Jurkat, Clone E6-1 (cell line): ENCODE data around the gene YY1AP1. TPM values are rescaled to one million over a fixed set of nuclear protein-coding genes. Genes with fewer than 3 reads are reported as not detected.
"Not testable (repeated sequence)": the region's sequence is repeated elsewhere in the genome, so short reads cannot be mapped to it uniquely, and the experiment has no call there.

Experiments
- DNase-seq: peaks from one replicate; pipeline ENCODE4 v3.0.0-alpha.2; 2011; ENCODE audit warnings: low read depth, low spot score
- H3K4me3 ChIP-seq: 2 replicates; pipeline ENCODE4 v1.5.1; 2011; ENCODE audit warnings: mild to moderate bottlenecking, low read length, control low read depth, moderate library complexity
- polyA plus RNA-seq: library from polyadenylated mRNA; unstranded; fragments of >200 nt; gene quantifications from one replicate; pipeline ENCODE4 v1.2.1, GENCODE V29; 2012; ENCODE audit warnings: missing spikeins; ENCODE audit not compliant: insufficient read length, insufficient read depth

Gene YY1AP1, protein sequence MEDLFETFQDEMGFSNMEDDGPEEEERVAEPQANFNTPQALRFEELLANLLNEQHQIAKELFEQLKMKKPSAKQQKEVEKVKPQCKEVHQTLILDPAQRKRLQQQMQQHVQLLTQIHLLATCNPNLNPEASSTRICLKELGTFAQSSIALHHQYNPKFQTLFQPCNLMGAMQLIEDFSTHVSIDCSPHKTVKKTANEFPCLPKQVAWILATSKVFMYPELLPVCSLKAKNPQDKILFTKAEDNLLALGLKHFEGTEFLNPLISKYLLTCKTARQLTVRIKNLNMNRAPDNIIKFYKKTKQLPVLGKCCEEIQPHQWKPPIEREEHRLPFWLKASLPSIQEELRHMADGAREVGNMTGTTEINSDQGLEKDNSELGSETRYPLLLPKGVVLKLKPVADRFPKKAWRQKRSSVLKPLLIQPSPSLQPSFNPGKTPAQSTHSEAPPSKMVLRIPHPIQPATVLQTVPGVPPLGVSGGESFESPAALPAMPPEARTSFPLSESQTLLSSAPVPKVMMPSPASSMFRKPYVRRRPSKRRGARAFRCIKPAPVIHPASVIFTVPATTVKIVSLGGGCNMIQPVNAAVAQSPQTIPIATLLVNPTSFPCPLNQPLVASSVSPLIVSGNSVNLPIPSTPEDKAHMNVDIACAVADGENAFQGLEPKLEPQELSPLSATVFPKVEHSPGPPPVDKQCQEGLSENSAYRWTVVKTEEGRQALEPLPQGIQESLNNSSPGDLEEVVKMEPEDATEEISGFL
- 48.2 TPM for polyA plus RNA-seq

DNA sequence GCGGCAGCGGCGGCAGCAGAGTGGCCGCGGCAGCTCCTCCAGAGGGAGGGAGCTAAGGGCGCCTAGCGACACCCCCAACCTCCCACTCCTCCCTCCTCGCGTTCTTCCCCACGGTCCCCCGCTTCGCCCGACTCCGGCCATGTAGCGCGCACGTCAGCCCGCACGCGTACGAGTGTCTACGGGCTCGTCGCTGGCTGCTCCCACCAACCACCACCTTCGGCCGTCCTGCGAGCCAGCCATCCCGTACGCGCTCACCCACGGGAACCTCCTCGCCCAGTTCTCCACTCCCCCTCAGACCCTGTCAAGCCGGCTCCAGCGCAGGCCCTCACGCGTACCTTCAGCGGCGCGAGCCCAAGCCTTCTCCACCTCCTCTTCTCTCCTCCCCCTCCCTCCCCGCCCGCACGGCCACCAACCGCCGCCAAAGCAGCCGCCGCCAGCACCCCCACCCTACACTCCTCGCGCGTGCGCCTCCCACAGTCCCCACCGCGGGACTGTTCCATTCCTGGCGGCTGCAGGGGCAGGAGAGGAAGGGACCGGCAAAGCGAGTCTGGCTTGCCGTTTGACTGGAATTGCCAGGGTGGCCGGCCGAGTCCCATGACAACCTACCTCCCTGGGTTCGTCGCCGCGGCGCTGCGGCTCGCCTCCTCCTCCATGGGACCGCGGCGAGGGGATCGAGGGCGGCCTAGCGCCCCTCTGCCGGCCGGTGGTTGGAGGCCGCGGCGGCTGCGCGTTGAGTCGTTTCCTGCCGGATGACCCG lies at the start of gene YY1AP1:
YY1AP1 (minus strand) TSS at position 451 of the 757 bp plus-strand sequence. CDS start 8,338 bp downstream, outside the sequence.
- peak within 1 kb of the TSS; percentile 92 for H3K4me3 ChIP-seq
- peak; percentile 85 for DNase-seq

DNA sequence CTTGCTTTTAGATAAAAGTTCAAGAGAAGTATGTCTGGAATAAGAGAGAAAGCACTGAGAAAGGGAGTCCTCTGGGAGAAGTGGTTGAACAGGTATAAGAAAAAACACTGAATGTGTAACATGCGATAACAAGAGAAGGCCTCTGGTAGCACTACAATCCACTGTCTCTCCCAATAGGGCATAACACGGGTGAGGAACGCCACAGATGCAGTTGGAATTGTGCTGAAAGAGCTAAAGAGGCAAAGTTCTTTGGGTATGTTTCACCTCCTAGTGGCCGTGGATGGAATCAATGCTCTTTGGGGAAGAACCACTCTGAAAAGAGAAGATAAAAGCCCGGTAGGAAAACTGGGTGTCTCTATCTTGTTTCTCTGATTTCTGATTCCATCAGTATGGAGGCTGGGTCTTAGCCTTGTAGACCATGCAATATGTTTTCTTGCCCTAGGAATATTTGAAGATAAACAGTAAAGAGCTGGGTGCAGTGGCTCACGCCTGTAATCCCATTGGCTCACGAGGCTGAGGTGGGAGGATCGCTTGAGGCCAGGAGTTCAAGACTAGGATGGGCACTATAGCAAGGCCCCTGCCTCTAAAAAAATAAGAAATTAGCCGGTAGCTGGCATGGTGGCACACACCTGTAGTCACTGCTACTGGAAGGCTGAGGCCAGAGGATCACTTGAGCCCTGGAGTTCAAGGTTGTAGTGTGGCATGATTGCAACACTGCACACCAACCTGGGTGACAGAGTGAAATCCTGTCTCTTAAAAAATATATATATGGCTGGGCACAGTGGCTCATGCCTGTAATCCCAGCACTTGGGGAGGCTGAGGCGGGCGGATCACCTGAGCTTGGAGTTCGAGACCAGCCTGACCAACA lies 40.7 kb upstream of the YY1AP1 start:
- peak; percentile 25 for DNase-seq

DNA sequence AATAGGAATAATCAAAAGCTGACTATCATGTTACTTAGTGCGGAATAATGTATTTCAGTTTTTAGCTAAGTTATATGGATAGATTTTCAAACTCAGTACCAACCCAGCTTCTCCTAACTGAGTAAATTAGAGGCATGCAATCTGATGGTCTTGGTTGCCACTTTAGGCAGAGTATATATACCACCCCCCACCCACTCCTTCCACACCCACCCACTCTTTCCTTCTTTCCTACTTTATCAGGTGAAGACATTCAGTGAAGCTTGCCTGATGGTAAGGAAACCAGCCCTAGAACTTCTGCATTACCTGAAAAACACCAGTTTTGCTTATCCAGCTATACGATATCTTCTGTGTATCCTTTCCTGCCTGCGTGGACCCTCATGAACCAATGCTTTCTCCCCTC lies 36.6 kb upstream of the YY1AP1 start:
- no peak for DNase-seq
- H3K4me3 ChIP-seq, result no peak overlapping the region

More for the DNA sequence above, 40.7 kb upstream of the YY1AP1 start:
- no peak overlapping the region for H3K4me3 ChIP-seq

DNA sequence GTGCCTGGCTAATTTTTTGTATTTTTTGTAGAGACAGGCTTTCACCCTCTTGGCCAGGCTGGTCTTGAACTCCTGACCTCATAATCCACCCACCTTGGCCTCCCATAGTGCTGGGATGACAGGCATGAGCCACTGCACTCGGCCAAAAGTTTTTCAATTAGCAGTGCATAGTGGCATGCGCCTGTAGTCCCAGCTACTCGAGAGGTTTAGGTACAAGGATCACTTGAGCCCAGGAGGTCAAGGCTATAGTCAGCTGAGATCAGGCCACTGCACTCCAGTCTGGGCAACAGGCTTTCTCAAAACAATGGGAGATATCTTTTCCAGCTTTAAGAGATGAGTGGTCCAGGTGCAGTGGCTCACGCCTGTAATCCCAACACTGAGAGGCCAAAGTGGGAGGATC lies 31.1 kb upstream of the YY1AP1 start:
- no peak overlapping the region for H3K4me3 ChIP-seq
- DNase-seq, result no peak

DNA sequence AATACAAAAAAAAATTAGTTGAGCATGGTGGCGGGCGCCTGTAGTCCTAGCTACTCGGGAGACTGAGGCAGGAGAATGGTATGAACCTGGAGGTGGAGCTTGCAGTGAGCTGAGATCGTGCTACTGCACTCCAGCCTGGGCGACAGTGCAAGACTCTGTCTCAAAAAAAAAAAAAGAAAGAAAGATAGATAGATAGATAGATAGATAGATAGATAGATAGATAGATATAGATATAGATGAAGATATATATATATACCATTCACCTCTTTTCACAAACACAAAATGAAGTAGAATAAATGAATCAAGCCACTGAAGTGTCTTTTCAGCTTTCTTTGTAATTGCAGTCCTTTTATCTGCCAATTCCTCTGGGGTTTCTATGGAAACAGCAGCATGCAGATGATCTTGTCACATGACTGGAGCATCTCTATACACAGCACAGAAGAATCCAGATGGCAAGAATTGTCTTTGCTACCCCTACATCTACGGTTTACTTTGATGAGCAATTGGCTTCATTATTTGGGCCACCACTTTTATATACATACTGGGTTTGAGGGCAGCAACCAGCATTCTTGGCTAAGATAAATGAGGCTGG lies 30.0 kb upstream of the YY1AP1 start:
- not testable (repeated sequence) for DNase-seq

DNA sequence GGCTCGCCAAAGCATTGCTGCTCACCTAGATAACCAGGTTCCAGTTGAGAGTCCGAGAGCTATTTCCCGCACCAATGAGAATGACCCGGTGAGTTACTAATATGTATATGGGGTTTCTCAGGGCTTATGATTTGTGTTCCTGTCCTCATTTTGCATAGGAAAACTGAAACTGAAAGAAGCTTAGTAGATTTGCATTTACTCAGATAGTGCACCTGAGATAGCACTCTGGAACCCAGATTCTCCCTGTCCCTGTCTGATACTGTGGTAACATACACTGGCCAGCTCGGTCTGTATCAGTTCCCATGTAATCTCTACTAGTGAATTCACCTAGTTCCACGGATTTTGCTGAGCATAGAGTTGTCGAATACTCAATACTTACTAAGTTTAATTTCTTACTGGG lies 28.5 kb upstream of the YY1AP1 start:
- DNase-seq, result no peak
- H3K4me3 ChIP-seq, result no peak overlapping the region

More for the DNA sequence above, 30.0 kb upstream of the YY1AP1 start:
- not testable (repeated sequence) for H3K4me3 ChIP-seq

DNA sequence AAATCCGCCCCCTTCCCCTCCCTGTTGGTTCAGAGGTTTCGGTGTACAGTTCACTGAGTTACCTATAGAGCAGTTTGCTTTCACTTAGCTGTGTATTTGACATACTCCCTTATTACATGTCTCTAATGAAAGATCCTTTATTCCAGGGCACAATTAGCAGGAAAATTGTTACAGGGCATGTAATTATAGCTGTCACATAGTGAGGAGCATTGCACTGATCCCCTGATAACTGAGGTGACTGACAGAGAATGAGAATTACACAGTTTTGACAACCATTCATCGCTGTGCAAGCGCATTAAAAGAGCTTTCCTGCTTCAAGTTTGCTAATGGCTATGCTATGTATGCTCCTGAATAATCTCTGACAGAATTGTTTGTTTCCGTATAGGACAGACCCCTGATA lies 27.2 kb upstream of the YY1AP1 start:
- no peak overlapping the region for H3K4me3 ChIP-seq
- DNase-seq, result no peak

DNA sequence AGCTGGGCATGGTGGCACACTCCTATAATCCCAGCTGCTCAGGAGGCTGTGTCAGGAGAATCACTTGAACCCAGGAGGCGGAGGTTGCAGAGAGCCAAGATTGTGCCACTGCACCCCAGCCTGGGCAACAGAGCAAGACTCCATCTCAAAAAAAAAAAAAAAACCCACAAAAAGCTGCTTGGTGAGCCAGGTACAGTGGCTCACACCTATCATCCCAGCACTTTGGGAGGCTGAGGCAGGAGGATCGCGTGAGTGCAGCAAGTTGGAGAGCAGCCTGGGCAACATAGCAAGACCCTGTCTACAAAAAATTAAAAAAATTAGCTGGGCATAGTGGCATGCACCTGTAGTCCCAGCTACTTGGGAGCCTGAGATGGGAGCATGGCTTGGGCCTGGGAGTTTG lies 26.5 kb upstream of the YY1AP1 start:
- DNase-seq, H3K4me3 ChIP-seq: not testable (repeated sequence)

DNA sequence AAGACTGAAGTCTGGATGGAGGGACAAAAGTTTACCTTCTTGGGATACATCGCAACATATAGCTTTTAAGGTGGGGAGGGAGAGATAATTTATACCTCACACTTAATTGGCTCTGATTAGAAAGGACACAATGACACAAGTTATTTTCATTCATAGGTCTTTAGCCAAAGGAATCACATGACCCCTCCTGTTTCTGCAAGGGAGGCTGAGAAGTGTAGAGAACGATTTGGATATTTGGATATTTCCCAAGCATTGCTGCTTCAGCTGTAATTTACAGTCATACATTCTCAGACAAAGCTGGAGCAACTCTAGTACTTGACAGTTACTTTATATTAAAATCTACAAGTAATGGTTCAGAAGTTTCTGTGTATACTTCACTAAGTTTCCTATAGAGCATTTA lies 24.5 kb upstream of the YY1AP1 start:
- no peak overlapping the region for H3K4me3 ChIP-seq
- DNase-seq, result no peak

DNA sequence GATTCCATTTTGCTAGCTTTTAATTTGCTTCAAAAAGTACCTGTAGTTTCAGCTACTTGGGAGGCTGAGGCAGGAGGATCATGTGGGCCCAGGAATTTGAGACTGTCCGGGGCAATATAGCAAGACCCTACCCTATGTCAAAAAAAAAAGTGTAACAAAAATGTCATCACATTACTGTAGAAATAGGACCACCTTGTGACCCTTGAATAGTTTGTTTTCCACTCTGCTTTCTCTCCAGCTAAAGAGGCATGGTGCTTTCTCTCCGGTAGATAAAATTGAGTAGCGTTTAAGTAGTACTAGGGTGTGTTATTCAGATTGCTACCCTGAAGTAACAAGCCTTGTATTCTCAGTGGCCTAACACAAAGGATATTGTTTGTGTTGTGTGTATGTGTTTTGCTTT lies 24.1 kb upstream of the YY1AP1 start:
- not testable (repeated sequence) for H3K4me3 ChIP-seq, DNase-seq

DNA sequence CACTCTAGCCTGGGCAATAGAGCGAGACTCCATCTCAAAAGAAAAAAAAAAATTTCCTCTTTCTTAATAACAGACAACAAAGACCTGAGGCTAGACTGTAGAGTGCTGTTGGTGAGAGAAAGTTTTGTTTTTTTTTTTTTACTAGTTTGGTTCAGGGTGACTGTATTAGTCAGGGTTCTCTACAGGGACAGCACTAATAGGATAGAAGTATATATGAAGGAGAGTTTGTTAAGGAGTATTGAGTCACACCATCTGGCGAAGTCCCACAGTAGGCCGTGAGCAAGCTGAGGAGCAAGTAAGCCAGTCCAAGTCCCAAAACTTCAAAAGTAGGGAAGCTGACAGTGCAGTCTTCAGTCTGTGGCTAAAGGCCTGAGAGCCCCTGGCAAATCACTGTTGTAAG lies 22.9 kb upstream of the YY1AP1 start:
- not testable (repeated sequence) for DNase-seq, H3K4me3 ChIP-seq

DNA sequence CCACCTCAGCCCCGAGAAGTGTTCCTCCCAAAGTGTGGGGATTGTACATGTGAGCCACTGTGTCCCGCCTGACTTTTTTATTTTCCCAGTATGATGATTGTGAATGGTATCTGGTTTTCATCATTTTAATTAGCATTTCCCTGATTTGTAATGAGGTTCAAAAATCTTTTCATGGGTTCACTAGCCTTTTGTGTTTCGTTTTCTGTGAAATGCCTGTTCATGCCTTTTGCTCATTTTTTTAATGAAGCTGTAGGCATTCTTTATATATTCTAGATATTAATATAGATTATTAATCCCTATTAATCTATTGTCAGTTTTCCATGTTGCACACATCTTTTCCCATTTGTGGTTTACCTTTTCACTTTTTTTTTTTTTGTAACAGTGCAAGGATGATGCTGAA lies 20.8 kb upstream of the YY1AP1 start:
- H3K4me3 ChIP-seq, result no peak overlapping the region
- DNase-seq, result no peak

DNA sequence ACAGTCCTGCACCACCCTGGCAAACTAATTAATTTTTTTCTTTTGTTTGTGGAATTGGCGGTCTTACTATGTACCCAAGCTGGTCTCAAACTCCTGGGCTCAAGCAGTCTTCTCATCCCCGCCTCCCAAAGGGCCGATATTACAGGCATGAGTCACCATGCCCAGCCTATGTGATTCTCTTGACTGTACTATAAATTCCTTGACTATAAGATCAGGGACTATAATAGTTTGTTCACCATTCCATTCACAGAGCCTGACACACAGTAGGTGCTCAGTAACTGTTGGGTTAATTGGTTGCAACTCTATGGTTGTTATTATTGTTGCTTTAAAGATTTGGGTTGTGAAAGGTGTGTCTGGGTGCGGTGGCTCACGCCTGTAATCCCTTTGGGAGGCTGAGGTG lies 17.6 kb upstream of the YY1AP1 start:
- no peak overlapping the region for H3K4me3 ChIP-seq
- DNase-seq, result no peak

DNA sequence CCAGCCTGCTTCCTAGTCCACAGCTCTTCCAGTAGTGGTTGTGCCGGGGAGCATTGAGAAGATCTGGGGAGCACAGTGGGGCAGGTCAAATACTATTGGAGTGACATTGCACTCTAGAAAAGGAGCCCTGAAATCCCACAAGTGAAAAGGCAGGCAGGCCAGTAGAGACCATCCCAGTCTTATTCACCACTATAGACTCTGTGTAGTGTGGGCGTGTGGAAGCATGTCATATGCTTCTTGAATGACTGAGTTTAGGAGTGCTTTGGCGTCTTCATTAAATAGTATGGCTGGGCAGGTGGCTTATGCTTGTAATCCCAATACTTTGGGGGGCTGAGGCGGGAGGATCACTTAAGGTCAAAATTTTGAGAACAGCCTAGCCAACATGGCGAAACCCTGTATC lies 15.8 kb upstream of the YY1AP1 start:
- H3K4me3 ChIP-seq, DNase-seq: not testable (repeated sequence)

DNA sequence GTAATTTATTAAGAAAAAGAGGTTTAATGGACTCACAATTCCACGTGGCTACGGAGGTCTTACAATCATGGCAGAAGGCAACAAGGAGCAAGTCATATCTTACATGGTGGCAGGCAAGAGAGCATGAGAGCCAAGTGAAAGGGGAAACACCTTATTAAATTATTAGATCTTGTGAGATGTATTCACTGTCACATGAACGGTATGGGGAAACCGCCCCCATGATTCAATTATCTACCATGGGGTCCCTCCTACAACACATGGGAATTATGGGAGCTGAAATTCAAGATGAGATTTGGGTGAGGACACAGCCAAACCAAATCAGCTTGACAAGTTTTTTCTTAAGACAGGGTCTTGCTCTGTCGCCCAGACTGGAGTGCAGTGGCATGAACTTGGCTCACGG lies 14.6 kb upstream of the YY1AP1 start:
- H3K4me3 ChIP-seq, result no peak overlapping the region
- DNase-seq, result no peak

DNA sequence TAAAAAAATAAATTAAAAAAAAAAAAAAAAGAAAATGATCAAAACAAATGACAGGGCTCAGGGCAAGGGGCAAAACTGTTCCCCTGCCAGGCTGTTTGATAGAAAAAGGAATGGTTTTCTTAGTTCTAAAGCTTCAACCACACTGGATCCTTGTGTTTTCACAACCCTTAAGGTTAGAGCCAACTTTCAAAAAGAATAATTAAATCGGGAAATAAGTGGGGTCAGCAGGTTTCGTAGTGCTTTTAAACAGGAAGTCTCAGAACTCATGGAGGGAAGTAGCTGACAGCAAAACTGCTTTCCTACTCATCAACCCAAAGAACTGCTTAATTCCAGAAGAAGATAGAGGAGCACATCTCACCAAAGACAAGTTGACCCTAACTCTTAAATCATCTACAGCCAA lies 13.1 kb upstream of the YY1AP1 start:
- H3K4me3 ChIP-seq, DNase-seq: not testable (repeated sequence)

DNA sequence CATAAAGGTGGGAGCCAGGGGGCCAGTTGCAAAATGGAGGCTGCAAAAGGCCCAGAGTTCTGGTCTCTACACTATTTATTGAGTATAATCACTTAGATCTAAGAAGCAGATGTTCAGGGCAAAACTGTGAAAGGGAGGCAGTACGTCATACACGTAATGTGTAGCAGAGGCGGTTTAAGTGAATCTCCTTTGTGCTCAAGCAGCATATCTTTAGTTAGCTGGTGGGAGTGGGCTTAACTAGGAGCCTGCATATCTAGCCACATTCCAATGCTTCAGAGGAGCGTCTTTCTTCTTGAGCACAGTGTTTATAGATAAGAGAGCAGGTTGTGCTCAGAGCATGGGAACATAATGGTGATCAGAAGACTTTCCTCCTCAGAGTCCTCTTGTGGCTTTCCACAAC lies 10.5 kb upstream of the YY1AP1 start:
- DNase-seq, H3K4me3 ChIP-seq: not testable (repeated sequence)

DNA sequence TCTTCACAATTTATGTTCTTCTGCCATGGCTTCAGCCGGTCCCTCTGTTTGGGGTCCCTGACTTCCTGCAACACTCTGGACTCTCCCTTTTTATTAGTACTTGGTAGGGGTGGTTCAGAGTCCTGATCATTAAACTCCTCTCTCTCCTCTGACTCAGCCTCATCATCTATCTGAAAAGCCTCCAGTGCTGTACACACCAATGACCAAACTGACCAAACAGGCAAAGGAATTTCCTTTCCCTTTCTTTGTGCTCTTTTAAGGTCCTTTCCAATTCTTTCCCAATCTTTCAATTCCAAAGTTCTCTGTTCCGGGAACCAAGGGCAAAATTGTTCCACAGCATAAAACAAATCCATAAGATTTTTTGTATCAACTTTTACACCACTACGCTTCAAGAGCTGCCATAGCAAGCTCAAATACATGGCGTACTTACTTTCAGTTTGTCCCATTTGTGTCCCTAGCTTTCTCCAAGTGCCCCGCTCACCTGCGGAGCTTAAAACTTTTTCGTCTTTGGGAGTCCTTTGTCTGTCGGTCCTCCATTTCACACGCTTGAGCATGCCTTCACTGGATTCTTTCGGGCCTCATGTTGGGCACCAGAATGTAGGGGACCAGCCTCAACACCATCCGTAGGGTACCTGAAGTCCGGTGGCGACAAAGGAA lies 9.9 kb upstream of the YY1AP1 start:
- no peak for DNase-seq
- no peak overlapping the region for H3K4me3 ChIP-seq
